Activated CD8-positive, alpha-beta memory T cell treated with anti-CD3 and anti-CD28 coated beads, Interleukin-2, amount 50 U/mL, for 1 hour (primary cell): ENCODE data around the gene TSC2.

Source experiments
- DNase-seq: peaks from one replicate; pipeline ENCODE4 v3.0.0-alpha.2; 2020; ENCODE audit errors: extremely low read depth

TSC2 gene

GRCh38 chr16:2043667-2044451 lies 3.9 kb upstream of the TSC2 start:
- no peak for DNase-seq

DNA sequence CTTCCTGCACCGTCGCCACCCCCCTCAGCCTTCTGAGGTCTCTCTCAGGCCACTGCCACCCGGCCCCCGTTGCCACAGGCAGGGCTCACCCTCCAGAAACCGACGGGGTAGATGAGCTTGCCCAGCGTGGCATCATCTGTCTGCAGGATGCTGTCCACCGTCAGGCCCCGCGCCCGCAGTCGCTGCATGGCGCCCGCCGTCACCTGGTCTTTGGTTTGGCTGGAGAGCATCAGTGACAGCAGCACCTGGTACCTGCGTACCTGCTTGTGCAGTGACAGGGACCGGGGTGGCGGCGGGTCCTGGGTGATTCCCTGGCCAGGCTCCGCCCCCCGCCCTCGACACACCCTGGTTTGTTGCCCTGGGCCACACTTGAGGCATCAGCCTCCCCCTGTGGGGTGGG lies 3.2 kb upstream of the TSC2 start:
- DNase-seq, result no peak

GRCh38 chr16:2045965-2046892 lies 1.6 kb upstream of the TSC2 start:
- no peak for DNase-seq

DNA sequence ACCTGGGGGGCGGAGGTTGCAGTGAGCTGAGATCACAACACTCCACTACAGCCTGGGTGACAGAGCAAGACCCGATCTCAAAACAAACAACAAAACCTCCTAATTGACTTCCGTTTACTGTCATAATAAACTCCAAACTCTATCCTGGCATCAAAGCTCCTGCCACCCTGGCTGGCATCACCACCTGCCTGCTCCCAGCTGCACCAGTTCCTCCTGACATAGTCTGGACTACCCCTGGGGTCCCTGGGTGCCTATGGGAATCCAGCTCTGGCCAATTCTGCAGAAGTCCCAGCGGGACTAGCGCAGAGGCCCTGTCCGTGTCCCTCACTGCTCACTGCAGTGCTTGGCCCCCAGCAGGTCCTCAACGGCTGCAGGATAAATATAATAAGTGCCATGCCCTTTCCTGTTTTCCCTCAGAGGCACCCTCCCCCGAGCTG lies 874 bp upstream of the TSC2 start:
- DNase-seq, result no peak

- no peak for DNase-seq
Measured at GRCh38 chr16:2048116-2048543, 345 bp downstream of the TSC2 start.

DNA sequence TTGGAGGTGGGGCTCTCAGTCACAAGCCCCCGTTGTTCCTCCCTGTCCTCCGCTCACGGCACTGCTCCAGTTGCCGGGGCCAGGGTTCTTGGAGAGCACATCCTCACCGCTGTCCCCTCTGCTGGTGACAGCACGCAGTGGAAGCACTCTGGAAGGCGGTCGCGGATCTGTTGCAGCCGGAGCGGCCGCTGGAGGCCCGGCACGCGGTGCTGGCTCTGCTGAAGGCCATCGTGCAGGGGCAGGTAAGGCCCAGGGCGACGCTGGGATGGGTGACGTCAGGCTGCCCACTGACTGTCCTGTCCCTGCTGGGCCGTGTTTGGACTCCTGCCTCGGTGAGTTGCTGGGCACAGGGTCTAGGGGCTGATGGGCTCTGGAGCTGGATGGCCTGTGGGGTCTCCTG lies 5.4 kb downstream of the TSC2 start:
- no peak for DNase-seq

GRCh38 chr16:2053897-2054296 lies 6.1 kb downstream of the TSC2 start:
- DNase-seq, result no peak

DNA sequence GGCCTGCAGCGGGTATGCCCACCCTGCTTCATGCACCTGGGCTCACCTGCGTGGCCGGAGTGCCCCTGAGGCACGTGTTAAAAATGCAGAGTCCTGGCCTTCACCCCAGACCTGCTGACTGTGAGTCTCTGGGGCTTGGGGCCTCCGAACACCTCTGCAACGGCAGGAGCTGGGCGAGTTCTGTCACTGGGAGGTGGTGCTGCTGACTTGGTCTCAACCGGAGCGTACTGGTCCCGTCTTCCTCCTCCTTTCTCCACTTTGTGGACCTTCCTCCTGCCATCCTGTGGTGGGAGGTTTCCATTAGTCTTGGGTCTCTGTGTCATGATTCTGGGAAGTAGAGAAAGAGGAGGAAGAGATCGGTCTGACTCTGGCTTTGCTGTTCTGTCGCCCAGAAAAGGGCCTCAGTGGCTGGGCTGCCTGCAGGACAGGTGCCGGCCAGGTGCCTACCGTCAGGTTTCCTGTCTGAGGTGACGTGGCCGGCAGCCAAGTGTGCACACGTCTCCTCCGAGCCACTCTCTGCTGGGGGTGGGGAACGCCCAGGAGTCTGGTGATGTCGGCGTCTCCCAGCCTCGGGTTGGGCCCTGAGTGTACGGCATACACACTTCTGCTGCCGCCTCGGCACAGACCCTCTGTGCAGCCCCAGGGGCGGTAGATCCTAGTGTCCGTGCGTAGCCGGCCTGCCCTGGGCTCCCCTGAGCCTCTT lies 6.9 kb downstream of the TSC2 start:
- no peak for DNase-seq

GRCh38 chr16:2056077-2056476 lies 8.3 kb downstream of the TSC2 start:
- DNase-seq, result no peak

GRCh38 chr16:2056681-2057407 lies 9.1 kb downstream of the TSC2 start:
- no peak for DNase-seq

- DNase-seq, result no peak
Measured at GRCh38 chr16:2057438-2057837, 9.7 kb downstream of the TSC2 start.

- DNase-seq, result no peak
Measured at GRCh38 chr16:2058420-2058819, 10.6 kb downstream of the TSC2 start.

GRCh38 chr16:2058872-2059271 lies 11.1 kb downstream of the TSC2 start:
- DNase-seq, result no peak

DNA sequence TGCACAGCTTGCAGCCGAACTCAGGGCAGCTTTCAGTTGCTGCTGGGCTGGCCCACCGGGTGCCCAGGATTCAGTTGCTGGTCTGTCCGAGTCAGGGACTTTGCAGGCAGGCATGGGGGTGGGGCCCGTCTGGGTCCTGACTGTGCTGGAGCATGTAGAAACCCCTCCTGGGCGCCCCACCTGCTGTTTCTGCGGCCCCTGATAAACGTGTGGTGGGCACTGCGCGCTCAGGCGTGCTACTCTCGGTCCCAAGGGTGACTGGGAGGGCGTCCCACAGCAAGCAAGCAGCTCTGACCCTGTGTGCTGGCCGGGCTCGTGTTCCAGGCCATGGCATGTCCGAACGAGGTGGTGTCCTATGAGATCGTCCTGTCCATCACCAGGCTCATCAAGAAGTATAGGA lies 12.6 kb downstream of the TSC2 start:
- no peak for DNase-seq

DNA sequence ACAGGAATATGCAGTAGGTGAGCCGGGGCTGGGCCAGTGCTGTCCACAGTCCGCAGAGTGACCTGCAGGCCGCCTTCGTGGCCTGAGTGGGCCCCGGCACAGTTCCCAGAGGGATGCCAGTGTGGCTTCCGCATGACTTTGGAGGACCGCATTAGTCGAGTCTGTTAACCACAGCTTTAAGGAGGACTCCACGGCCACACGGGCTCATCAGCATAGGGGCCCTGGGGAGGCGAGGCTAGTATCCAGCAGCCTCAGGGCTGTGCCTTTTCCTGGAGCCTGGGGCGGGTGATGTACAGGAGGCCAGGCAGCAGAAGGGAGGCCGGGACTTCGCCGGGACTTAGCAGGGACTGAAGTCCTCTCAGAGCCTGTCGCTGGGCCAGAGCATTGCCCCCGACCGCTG lies 13.2 kb downstream of the TSC2 start:
- DNase-seq, result no peak

GRCh38 chr16:2061526-2061925 lies 13.7 kb downstream of the TSC2 start:
- DNase-seq, result no peak

DNA sequence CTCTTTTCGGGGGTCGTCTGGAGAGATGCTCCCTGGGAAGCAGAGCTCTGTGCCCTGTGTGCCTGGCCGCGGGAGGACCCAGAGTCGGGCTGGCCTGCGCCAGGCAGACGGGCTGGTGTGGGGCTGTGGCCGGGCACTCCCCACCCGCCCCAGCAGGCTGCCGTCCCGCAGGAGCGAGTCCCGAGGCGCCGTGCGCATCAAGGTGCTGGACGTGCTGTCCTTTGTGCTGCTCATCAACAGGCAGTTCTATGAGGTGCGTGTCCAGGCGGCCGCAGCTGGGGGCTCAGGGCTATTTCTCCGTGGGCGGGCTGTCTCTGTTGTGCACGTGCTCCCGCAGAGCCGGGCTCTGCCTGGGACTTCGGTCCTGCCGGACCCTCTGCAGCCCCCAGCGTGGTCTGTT lies 15.0 kb downstream of the TSC2 start:
- DNase-seq, result no peak

- no peak for DNase-seq
Measured at GRCh38 chr16:2063861-2064260, 16.1 kb downstream of the TSC2 start.

DNA sequence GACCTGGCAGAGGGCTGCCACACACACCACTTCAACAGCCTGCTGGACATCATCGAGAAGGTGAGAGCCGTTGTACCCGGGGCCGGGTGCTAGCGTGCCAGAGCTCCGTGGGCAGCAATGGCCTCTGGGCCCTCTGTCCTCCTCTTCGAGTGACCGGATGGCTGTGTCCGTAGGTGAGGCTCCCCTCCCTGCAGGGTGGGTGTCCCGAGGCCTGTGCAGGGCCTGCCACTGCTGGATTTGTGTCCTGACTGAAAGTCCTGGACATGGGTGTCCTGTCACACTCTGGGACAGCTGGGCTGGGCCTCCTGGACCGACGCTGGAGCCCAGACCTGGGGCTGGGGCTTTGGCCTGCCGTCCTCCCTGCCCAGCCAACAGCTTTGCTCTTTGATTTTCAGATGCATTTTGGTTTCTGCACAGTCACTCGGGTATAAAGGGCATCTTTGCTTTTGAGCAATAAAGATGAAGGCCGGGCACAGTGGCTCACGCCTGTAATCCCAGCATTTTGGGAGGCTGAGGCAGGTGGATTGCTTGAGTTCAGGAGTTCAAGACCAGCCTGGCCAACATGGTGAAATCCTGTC lies 16.7 kb downstream of the TSC2 start:
- no peak for DNase-seq

DNA sequence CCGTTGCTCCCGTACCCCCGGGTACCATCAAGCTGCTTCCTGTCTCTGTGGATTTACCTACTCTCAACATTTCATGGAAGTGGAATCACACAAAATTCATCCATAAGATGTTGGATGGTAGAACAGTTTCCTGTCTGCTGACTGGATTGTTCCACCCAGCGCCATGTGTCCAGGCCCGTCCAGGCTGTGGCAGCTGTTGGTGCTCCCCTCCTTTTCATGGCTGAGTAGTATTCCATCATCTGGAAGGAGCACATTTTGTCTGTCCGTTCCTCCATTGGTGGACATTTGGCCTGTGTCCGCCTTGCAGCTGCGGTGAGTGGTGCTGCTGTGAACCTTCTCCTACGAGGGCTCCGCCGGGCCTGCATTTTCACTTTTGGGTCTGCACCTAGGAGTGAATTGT lies 18.4 kb downstream of the TSC2 start:
- DNase-seq, result no peak
